SK-N-MC (cell line): Measurements from ENCODE around the gene JAZF1.

Experiments used
- EZH2 ChIP-seq: fragments of 200-600 bp; sonication (generic); IDR thresholded peaks from one replicate; pipeline ENCODE4 v1.6.1; 2017; ENCODE audit warnings: antibody characterized with exemption
- POLR2AphosphoS5 ChIP-seq: IDR thresholded peaks from 2 replicates; pipeline ENCODE4 v1.6.1; 2012; ENCODE audit warnings: mild to moderate bottlenecking, low read depth, low read length, borderline replicate concordance

DNA sequence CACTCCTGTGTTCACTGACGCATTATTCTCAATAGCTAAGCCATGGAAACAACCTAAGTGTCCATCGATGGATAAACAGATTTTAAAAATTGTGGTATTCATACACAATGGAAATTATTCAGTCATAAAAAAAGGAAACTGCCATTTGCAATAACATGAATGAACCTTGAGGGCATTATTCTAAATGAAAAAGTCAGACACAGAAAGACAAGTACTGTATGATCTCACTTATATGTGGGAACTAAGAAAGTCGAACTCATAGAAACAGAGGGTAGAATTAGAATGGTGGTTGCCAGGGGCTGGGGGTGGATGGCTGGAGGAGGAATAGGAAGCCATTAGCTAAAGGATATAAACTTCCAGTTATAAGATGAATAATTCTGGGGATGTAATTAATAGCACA lies 71.8 kb downstream of the JAZF1 start:
- no peak for TF ChIP-seq POLR2AphosphoS5
- TF ChIP-seq EZH2, result no peak
